Effector memory CD8-positive, alpha-beta T cell (primary cell): ENCODE data around the gene ARAP2.

Experiments
- ATAC-seq: fragments of 150-1000 bp; cut with Tn5 transposase; replicated peaks from 2 replicates; pipeline ENCODE4 v1.10.0; 2021; ENCODE audit warnings: mild to moderate bottlenecking, moderate library complexity
- DNase-seq, 3 experiments: peaks; one replicate each; pipeline ENCODE4 v3.0.0; 2021
- H3K27ac Mint-ChIP-seq, 2 donors: one replicate each; pipeline ENCODE4 v1.8.0; 2022; ENCODE audit warnings: mild to moderate bottlenecking in 2 of 2, mixed read lengths in 2 of 2, moderate library complexity in 2 of 2
- H3K27me3 Mint-ChIP-seq, 2 donors: one replicate each; pipeline ENCODE4 v1.8.0; 2022; ENCODE audit warnings: mixed read lengths in 2 of 2
- H3K36me3 Mint-ChIP-seq: one replicate; pipeline ENCODE4 v1.8.0; 2022; ENCODE audit warnings: mild to moderate bottlenecking, moderate library complexity, mixed read lengths; ENCODE audit not compliant: insufficient read depth
- H3K4me1 Mint-ChIP-seq, 2 donors: one replicate each; pipeline ENCODE4 v1.8.0; 2022; ENCODE audit warnings: low read depth in 2 of 2, mixed read lengths in 2 of 2
- H3K4me3 Mint-ChIP-seq, 2 donors: one replicate each; pipeline ENCODE4 v1.8.0; 2022; ENCODE audit warnings: mild to moderate bottlenecking in 2 of 2, mixed read lengths in 2 of 2, moderate library complexity in 2 of 2
- H3K9me3 Mint-ChIP-seq, 2 donors: one replicate each; pipeline ENCODE4 v1.8.0; 2022; ENCODE audit warnings: mixed read lengths in 2 of 2

ARAP2 gene

GRCh38 chr4:36140421-36140820, 103.9 kb downstream of the ARAP2 start:
- no peak for DNase-seq
- no peaks in the 10 kb centered on the region for H3K27me3 Mint-ChIP-seq
- peaks cover 13% of the 10 kb centered on the region for H3K36me3 Mint-ChIP-seq
- no peak for ATAC-seq
- H3K9me3 Mint-ChIP-seq = no peaks in the 10 kb centered on the region
- H3K27ac Mint-ChIP-seq = peak overlapping the region in 1 of 2 donors; percentile 81
- no peak overlapping the region for H3K4me3 Mint-ChIP-seq
- H3K4me1 Mint-ChIP-seq = peaks cover 18 to 40% of the 10 kb centered on the region in 2 donors

GRCh38 chr4:36138220-36138619, 106.1 kb downstream of the ARAP2 start:
- ATAC-seq (no peak), DNase-seq (no peak)
- peaks cover 15 to 23% of the 10 kb centered on the region in 2 donors for H3K4me1 Mint-ChIP-seq
- no peak overlapping the region for H3K4me3 Mint-ChIP-seq
- H3K27ac Mint-ChIP-seq = no peak overlapping the region
- peaks cover 7% of the 10 kb centered on the region for H3K36me3 Mint-ChIP-seq
- H3K27me3 Mint-ChIP-seq = no peaks in the 10 kb centered on the region
- H3K9me3 Mint-ChIP-seq = no peaks in the 10 kb centered on the region

- ATAC-seq (no peak), DNase-seq (no peak)
- no peak overlapping the region for H3K4me3 Mint-ChIP-seq
- no peak overlapping the region for H3K27ac Mint-ChIP-seq
- peaks cover 7% of the 10 kb centered on the region for H3K36me3 Mint-ChIP-seq
- no peaks in the 10 kb centered on the region for H3K9me3 Mint-ChIP-seq
- H3K4me1 Mint-ChIP-seq = peaks cover 9 to 16% of the 10 kb centered on the region in 2 donors
- no peaks in the 10 kb centered on the region for H3K27me3 Mint-ChIP-seq
Observed at GRCh38 chr4:36137336-36137735, 107.0 kb downstream of the ARAP2 start.

GRCh38 chr4:36133658-36134057, 110.7 kb downstream of the ARAP2 start:
- Mint-ChIP-seq H3K9me3 (no peaks in the 10 kb centered on the region), H3K4me1 (peaks cover 6 to 18% of the 10 kb centered on the region in 2 donors), H3K27me3 (no peaks in the 10 kb centered on the region), H3K36me3 (peaks cover 5% of the 10 kb centered on the region), H3K4me3 (no peak overlapping the region), H3K27ac (no peak overlapping the region)
- DNase-seq = no peak
- ATAC-seq = no peak

DNA sequence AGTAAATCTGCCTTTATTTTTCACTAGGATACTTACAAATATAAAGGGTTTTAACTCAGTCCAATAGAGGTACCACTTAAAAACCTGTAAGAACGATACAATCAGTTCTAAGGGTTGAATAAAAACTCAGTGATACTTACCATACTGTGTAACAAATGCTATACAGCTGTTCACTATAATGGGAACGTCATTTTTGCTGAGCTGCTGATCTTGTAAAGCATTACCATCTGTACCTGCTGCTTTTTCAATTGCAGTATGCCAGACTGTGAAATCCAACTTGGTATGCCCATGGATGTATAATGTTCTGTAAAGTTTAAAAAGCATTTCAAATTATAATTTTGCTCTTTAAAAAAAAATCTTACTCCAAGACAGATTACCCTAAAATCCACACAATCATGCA, 111.2 kb downstream of the ARAP2 start:
- H3K27me3 Mint-ChIP-seq = no peaks in the 10 kb centered on the region
- peaks cover 3 to 14% of the 10 kb centered on the region in 2 donors for H3K4me1 Mint-ChIP-seq
- ATAC-seq = no peak
- H3K27ac Mint-ChIP-seq = no peak overlapping the region
- no peaks in the 10 kb centered on the region for H3K9me3 Mint-ChIP-seq
- H3K4me3 Mint-ChIP-seq = no peak overlapping the region
- DNase-seq = no peak
- peaks cover 7% of the 10 kb centered on the region for H3K36me3 Mint-ChIP-seq

DNA sequence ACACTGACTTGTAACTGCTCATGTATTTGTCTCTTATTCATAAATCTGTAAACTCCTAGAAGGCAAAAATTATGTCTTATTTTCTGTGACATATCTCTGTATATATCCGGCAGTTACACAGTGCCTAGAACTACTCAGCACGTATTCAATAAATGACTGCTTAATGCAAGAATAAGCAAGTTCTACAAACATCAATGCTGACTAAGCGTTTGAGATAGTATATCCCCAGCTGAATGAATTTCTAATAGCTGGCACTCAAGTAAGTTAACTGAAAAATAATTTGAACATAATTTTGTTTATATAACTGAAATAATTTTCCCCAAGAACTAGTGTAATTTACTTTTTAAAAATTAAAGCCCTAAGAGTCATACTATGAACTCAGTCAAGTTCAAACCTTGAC, 113.7 kb downstream of the ARAP2 start:
- H3K4me1 Mint-ChIP-seq = peaks cover 3 to 14% of the 10 kb centered on the region in 2 donors
- no peak for ATAC-seq
- no peaks in the 10 kb centered on the region for H3K9me3 Mint-ChIP-seq

DNA sequence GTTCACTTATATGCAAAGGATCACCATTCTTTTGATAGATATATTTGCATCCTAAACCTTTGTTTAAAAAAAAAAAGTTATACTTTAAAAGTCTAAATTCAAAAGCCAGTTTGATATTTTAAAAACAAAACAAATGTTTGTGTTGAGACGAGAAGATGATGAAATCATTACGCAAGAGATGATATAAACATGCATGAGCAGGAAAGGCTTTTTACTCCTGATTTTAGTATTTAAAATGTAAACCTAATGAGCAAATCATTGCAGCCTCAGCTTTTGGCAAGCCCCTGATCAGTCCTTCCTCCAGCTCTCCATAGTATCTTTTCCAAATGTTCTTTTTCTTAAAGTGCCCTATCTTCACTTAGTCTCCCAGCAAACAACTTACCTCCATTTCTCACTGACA, 115.6 kb downstream of the ARAP2 start:
- ATAC-seq = no peak
- DNase-seq = no peak
- Mint-ChIP-seq H3K36me3 (peaks cover 30% of the 10 kb centered on the region), H3K4me3 (no peak overlapping the region), H3K27me3 (no peaks in the 10 kb centered on the region), H3K4me1 (peaks cover 3 to 16% of the 10 kb centered on the region in 2 donors), H3K9me3 (no peaks in the 10 kb centered on the region), H3K27ac (no peak overlapping the region)

More for the DNA sequence above, 113.7 kb downstream of the ARAP2 start:
- Mint-ChIP-seq H3K27ac (peak overlapping the region in 1 of 2 donors; percentile 39), H3K27me3 (no peaks in the 10 kb centered on the region), H3K36me3 (peaks cover 15% of the 10 kb centered on the region), H3K4me3 (no peak overlapping the region)
- DNase-seq = no peak

- no peak for DNase-seq
- H3K9me3 Mint-ChIP-seq = no peaks in the 10 kb centered on the region
- no peak for ATAC-seq
- H3K4me3 Mint-ChIP-seq = no peak overlapping the region
- H3K36me3 Mint-ChIP-seq = peaks cover 35% of the 10 kb centered on the region
- H3K4me1 Mint-ChIP-seq = peaks cover 2 to 9% of the 10 kb centered on the region in 2 donors
- no peaks in the 10 kb centered on the region for H3K27me3 Mint-ChIP-seq
- peak overlapping the region in 1 of 2 donors; percentile 2 for H3K27ac Mint-ChIP-seq
Observed at GRCh38 chr4:36123906-36124305, 120.4 kb downstream of the ARAP2 start.

GRCh38 chr4:36115312-36115711, 129.0 kb downstream of the ARAP2 start:
- peaks cover 35% of the 10 kb centered on the region for H3K36me3 Mint-ChIP-seq
- DNase-seq = no peak
- H3K4me3 Mint-ChIP-seq = no peak overlapping the region
- H3K27ac Mint-ChIP-seq = no peak overlapping the region
- no peaks in the 10 kb centered on the region for H3K9me3 Mint-ChIP-seq
- no peak for ATAC-seq
- H3K4me1 Mint-ChIP-seq = peaks cover 15 to 19% of the 10 kb centered on the region in 2 donors
- H3K27me3 Mint-ChIP-seq = no peaks in the 10 kb centered on the region

DNA sequence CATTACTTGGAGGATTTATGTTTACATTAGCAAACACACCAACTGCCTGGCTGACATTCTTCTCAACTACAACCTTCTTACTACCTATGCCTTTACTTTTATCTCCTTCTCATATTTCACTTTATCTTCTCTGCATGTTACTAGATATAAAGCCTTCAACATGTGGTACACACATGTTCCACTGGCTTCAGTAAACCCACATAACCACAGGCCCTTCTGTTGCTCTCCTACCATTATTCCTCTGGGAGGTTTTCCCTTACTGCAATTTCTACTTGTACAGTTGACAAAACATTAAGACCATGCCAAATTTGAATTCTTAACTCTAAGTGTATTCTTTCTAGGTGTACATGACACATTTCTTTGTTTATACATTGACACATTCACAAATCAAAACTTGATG, 133.1 kb downstream of the ARAP2 start:
- H3K4me1 Mint-ChIP-seq = peaks cover 4 to 15% of the 10 kb centered on the region in 2 donors
- DNase-seq (no peak), ATAC-seq (no peak)
- no peaks in the 10 kb centered on the region for H3K27me3 Mint-ChIP-seq
- peaks cover 23% of the 10 kb centered on the region for H3K36me3 Mint-ChIP-seq
- H3K4me3 Mint-ChIP-seq = no peak overlapping the region
- H3K9me3 Mint-ChIP-seq = no peaks in the 10 kb centered on the region
- H3K27ac Mint-ChIP-seq = no peak overlapping the region

DNA sequence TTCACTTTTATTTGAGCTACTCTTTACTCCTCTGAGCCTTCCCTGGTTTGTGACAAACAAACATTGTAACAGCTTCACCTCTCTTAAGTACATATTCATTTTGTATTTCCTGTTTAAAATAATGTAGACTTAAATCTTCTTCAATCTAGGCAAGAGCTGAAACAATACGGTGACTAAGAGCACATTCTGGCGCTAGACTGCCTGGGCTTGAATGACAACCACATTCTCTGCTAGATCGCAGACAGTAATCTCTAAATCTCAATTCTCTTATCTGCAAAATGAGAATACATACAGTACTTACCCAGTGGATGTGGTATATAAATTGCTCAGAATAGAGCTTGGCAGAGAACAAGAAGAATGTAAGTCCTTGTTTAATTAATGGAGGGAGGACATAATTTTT, 144.8 kb downstream of the ARAP2 start:
- no peaks in the 10 kb centered on the region for H3K27me3 Mint-ChIP-seq
- DNase-seq = no peak
- no peaks in the 10 kb centered on the region for H3K9me3 Mint-ChIP-seq
- no peak for ATAC-seq
- H3K27ac Mint-ChIP-seq = peak overlapping the region in 1 of 2 donors; percentile 35
- peaks cover 5 to 32% of the 10 kb centered on the region in 2 donors for H3K4me1 Mint-ChIP-seq
- H3K36me3 Mint-ChIP-seq = peaks cover 43% of the 10 kb centered on the region
- H3K4me3 Mint-ChIP-seq = no peak overlapping the region

DNA sequence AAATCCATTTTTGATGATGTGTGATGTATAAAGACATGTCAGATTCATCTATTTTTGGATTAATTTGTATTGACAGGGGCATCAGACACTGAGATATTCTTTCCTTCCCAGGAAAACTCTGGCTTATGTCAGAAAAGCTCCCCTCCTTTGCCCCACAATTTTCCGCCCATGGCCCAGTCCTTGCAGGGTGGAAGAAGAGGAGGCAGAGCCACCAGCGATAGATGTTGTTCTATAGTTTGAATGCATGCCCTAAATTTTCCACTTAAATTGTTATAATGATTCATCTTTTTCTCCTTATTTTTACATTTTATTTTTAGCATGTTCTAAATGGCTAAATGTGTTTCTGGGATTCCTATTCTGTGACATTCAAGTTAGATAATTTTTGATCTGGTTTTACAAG, 149.3 kb downstream of the ARAP2 start:
- DNase-seq = no peak
- Mint-ChIP-seq H3K4me1 (peaks cover 0 to 27% of the 10 kb centered on the region in 2 donors), H3K27ac (no peak overlapping the region), H3K36me3 (peaks cover 48% of the 10 kb centered on the region), H3K9me3 (no peaks in the 10 kb centered on the region), H3K27me3 (no peaks in the 10 kb centered on the region), H3K4me3 (no peak overlapping the region)
- no peak for ATAC-seq

DNA sequence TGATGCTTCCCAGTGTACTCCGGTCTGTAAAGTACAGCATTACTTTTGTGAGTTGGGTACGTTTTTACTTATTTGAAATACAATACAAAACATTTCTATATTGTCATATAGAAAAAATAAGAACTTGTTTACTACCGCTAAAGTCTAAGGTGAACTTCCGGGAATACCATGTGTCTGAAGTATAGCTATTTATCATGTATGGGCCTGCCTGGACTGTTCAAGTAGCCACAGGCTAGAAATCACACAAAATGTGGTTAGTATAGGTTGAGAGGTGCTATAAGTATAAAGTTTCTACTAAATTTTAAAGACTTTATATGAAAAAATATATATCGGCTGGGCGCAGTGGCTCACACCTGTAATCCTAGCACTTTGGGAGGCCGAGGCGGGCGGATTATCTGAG, 152.3 kb downstream of the ARAP2 start:
- ATAC-seq (no peak), DNase-seq (no peak)
- Mint-ChIP-seq H3K36me3 (peaks cover 53% of the 10 kb centered on the region), H3K27ac (no peak overlapping the region), H3K27me3 (no peaks in the 10 kb centered on the region), H3K4me1 (peaks cover 0 to 25% of the 10 kb centered on the region in 2 donors), H3K9me3 (no peaks in the 10 kb centered on the region), H3K4me3 (no peak overlapping the region)

DNA sequence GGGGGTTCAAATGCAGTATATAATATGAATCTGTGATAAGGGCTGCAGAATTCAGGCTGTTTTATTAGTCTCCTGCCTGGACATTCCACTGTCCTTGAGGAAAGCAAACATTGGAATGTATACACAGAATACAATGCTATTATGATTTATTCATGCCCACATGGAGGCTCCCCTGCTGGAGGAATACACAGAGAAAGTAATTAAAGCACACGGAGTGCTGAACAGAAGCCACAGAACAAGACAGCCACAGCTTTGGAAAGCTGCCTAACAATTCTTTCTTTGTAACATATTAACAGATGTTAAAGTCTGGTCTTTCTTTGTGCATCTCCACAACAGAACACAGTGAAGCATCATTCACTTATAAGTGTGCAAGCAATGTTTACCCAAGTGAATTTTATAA, 155.8 kb downstream of the ARAP2 start:
- H3K9me3 Mint-ChIP-seq = no peaks in the 10 kb centered on the region
- H3K27ac Mint-ChIP-seq = no peak overlapping the region
- peaks cover 0 to 27% of the 10 kb centered on the region in 2 donors for H3K4me1 Mint-ChIP-seq
- no peak overlapping the region for H3K4me3 Mint-ChIP-seq
- peaks cover 42% of the 10 kb centered on the region for H3K36me3 Mint-ChIP-seq
- DNase-seq (no peak), ATAC-seq (no peak)
- no peaks in the 10 kb centered on the region for H3K27me3 Mint-ChIP-seq

GRCh38 chr4:36086261-36086786, 158.0 kb downstream of the ARAP2 start:
- Mint-ChIP-seq H3K4me1 (peaks cover 0 to 27% of the 10 kb centered on the region in 2 donors), H3K9me3 (no peaks in the 10 kb centered on the region), H3K27me3 (no peaks in the 10 kb centered on the region), H3K36me3 (peaks cover 30% of the 10 kb centered on the region), H3K27ac (peak overlapping the region; percentile 23 to 49), H3K4me3 (no peak overlapping the region)
- DNase-seq = no peak
- no peak for ATAC-seq
